GM23338 (cell line): ENCODE results near the gene JTB. TPM values are rescaled to one million over a fixed set of nuclear protein-coding genes. Genes with fewer than 3 reads are reported as not detected.

ENCODE experiments used
- ATAC-seq: fragments of 200-7000 bp; cut with Tn5 transposase; 3 replicates; pipeline ENCODE4 v1.9.1; 2020
- DNase-seq: peaks from one replicate; pipeline ENCODE4 v3.0.0-alpha.2; 2015; ENCODE audit warnings: low spot score
- H2AFZ ChIP-seq: fragments of 200-600 bp; sonication (generic); 2 replicates; pipeline ENCODE4 v1.8.0; 2016; ENCODE audit warnings: antibody characterized with exemption, mild to moderate bottlenecking, moderate library complexity
- H3F3A ChIP-seq: fragments of 200-600 bp; sonication (generic); replicated peaks from 2 replicates; pipeline ENCODE4 v1.8.0; 2017; ENCODE audit warnings: antibody characterized with exemption, mixed run types, low read depth
- H3K27ac ChIP-seq: fragments of 200-600 bp; sonication (generic); 2 replicates; pipeline ENCODE4 v1.6.1; 2016; ENCODE audit warnings: low read depth
- H3K27me3 ChIP-seq: fragments of 200-600 bp; sonication (generic); 2 replicates; pipeline ENCODE4 v1.8.0; 2016; ENCODE audit warnings: mild to moderate bottlenecking, mixed run types, moderate library complexity; ENCODE audit not compliant: insufficient read depth
- H3K36me3 ChIP-seq: fragments of 200-600 bp; sonication (generic); 2 replicates; pipeline ENCODE4 v1.8.0; 2016; ENCODE audit warnings: mild to moderate bottlenecking; ENCODE audit not compliant: insufficient read depth
- H3K4me1 ChIP-seq: fragments of 200-600 bp; sonication (generic); 2 replicates; pipeline ENCODE4 v1.8.0; 2016; ENCODE audit warnings: mild to moderate bottlenecking, moderate library complexity; ENCODE audit not compliant: insufficient read depth
- H3K4me2 ChIP-seq: fragments of 200-600 bp; sonication (generic); 2 replicates; pipeline ENCODE4 v1.7.1; 2017; ENCODE audit warnings: mixed run types
- H3K4me3 ChIP-seq: fragments of 200-600 bp; sonication (generic); 2 replicates; pipeline ENCODE4 v1.6.1; 2016; ENCODE audit warnings: mixed run types
- H3K79me2 ChIP-seq: fragments of 200-600 bp; sonication (generic); replicated peaks from 2 replicates; pipeline ENCODE4 v1.8.0; 2017; ENCODE audit warnings: mild to moderate bottlenecking; ENCODE audit not compliant: insufficient read depth
- H3K9me2 ChIP-seq: fragments of 200-600 bp; sonication (generic); 2 replicates; pipeline ENCODE4 v1.8.0; 2017; ENCODE audit not compliant: insufficient read depth
- H4K20me1 ChIP-seq: fragments of 200-600 bp; sonication (generic); replicated peaks from 2 replicates; pipeline ENCODE4 v1.8.0; 2017; ENCODE audit warnings: mild to moderate bottlenecking; ENCODE audit not compliant: insufficient read depth
- H3K27ac Mint-ChIP-seq: 2 replicates; pipeline ENCODE4 v1.8.0; 2020; ENCODE audit warnings: inconsistent platforms, mild to moderate bottlenecking, moderate library complexity, mixed read lengths
- H3K27me3 Mint-ChIP-seq: 3 replicates; pipeline ENCODE4 v1.8.0; 2022; ENCODE audit warnings: low read depth, mild to moderate bottlenecking, moderate library complexity, mixed read lengths, inconsistent platforms; ENCODE audit not compliant: insufficient read depth, poor library complexity
- H3K36me3 Mint-ChIP-seq: 3 replicates; pipeline ENCODE4 v1.8.0; 2021; ENCODE audit warnings: low read depth, mild to moderate bottlenecking, inconsistent platforms, moderate library complexity, mixed read lengths
- H3K4me1 Mint-ChIP-seq: 3 replicates; pipeline ENCODE4 v1.8.0; 2020; ENCODE audit warnings: mild to moderate bottlenecking, inconsistent platforms, mixed read lengths
- H3K4me3 Mint-ChIP-seq: 3 replicates; pipeline ENCODE4 v1.8.0; 2021; ENCODE audit warnings: moderate library complexity, mild to moderate bottlenecking, inconsistent platforms, mixed read lengths
- H3K9me3 Mint-ChIP-seq: 3 replicates; pipeline ENCODE4 v1.8.0; 2020; ENCODE audit warnings: moderate library complexity, mild to moderate bottlenecking, inconsistent platforms, mixed read lengths
- CREB1 ChIP-seq: fragments of 250-450 bp; sonication (Bioruptor Pico); IDR thresholded peaks from 2 replicates; pipeline ENCODE4 v1.5.0; 2020; ENCODE audit warnings: low read depth, mild to moderate bottlenecking, moderate library complexity
- ETS1 ChIP-seq: IDR thresholded peaks from 2 replicates; pipeline ENCODE4 v1.6.1; 2016; ENCODE audit warnings: antibody characterized with exemption
- EZH2 ChIP-seq: fragments of 200-600 bp; sonication (generic); IDR thresholded peaks from one replicate; pipeline ENCODE4 v1.8.0; 2017; ENCODE audit warnings: antibody characterized with exemption, mild to moderate bottlenecking, low read depth; ENCODE audit not compliant: unreplicated experiment
- EZH2phosphoT487 ChIP-seq: fragments of 200-600 bp; sonication (generic); IDR thresholded peaks from one replicate; pipeline ENCODE4 v1.8.1; 2018; ENCODE audit warnings: antibody characterized with exemption; ENCODE audit not compliant: unreplicated experiment
- JUNB ChIP-seq: IDR thresholded peaks from one replicate; pipeline ENCODE4 v1.6.1; 2016; ENCODE audit warnings: antibody characterized with exemption; ENCODE audit not compliant: unreplicated experiment
- NANOG ChIP-seq: IDR thresholded peaks from 2 replicates; pipeline ENCODE4 v1.6.1; 2016; ENCODE audit warnings: antibody characterized with exemption, borderline replicate concordance
- POLR2AphosphoS5 ChIP-seq: IDR thresholded peaks from 2 replicates; pipeline ENCODE4 v1.6.1; 2016; ENCODE audit warnings: antibody characterized with exemption, low read depth
- REST ChIP-seq: IDR thresholded peaks from one replicate; pipeline ENCODE4 v1.6.1; 2018; ENCODE audit warnings: antibody characterized with exemption; ENCODE audit not compliant: unreplicated experiment
- STAT1 ChIP-seq: IDR thresholded peaks from one replicate; pipeline ENCODE4 v1.6.1; 2016; ENCODE audit warnings: antibody characterized with exemption; ENCODE audit not compliant: unreplicated experiment
- ZNF114 ChIP-seq: fragments of 250-450 bp; sonication (Bioruptor Pico); IDR thresholded peaks from 2 replicates; pipeline ENCODE4 v1.5.0; 2020; ENCODE audit warnings: mild to moderate bottlenecking, moderate library complexity
- ZNF331 ChIP-seq: fragments of 250-450 bp; sonication (Bioruptor Pico); IDR thresholded peaks from 2 replicates; pipeline ENCODE4 v1.5.0; 2020; ENCODE audit warnings: low read depth, mild to moderate bottlenecking, moderate library complexity
- ZNF462 ChIP-seq: fragments of 250-450 bp; sonication (Bioruptor Pico); IDR thresholded peaks from 2 replicates; pipeline ENCODE4 v1.5.0; 2020; ENCODE audit warnings: mild to moderate bottlenecking, moderate library complexity
- polyA plus RNA-seq: library from polyadenylated mRNA; unstranded; fragments of >200 nt; fragmentation: Nextera tagmentation; extraction: Ambion mirVana; gene quantifications from 2 replicates; pipeline ENCODE4 v1.2.1, GENCODE V29; 2016
- total RNA-seq: library from RNA; depleted of rRNA; stranded (reverse); fragments of >200 nt; shearing (Covaris generic); gene quantifications from 2 replicates; pipeline ENCODE4 v1.2.3, GENCODE V29; 2014

Gene JTB
- total and polyA plus RNA-seq, 2 experiments from 2014 or later = 140 to 208 TPM

- no peaks in the 10 kb centered on the region for H3K9me3 Mint-ChIP-seq
Observed at GRCh38 chr1:153951801-153952200, 25.7 kb downstream of the JTB start.

GRCh38 chr1:153951183-153951582, 26.3 kb downstream of the JTB start:
- DNase-seq = no peak
- Histone ChIP-seq H3K9me2 (no peaks in the 10 kb centered on the region), H3K27ac (no peak overlapping the region), H3K79me2 (peaks cover 33% of the 10 kb centered on the region), H3K27me3 (no peaks in the 10 kb centered on the region), H4K20me1 (peaks cover 29% of the 10 kb centered on the region), H3F3A (peaks cover 5% of the 10 kb centered on the region; the same call in 1 of the 2 replicates), H2AFZ (no peak overlapping the region), H3K4me1 (peaks cover 5% of the 10 kb centered on the region; the same call in 1 of the 2 replicates), H3K4me2 (no peak overlapping the region), H3K36me3 (peaks cover 14% of the 10 kb centered on the region; the same call in 1 of the 2 replicates), H3K4me3 (no peak overlapping the region)
- Mint-ChIP-seq H3K9me3 (no peaks in the 10 kb centered on the region), H3K4me1 (peaks cover 11% of the 10 kb centered on the region), H3K27ac (no peak overlapping the region), H3K27me3 (peaks cover 14% of the 10 kb centered on the region), H3K36me3 (peaks cover 50% of the 10 kb centered on the region), H3K4me3 (no peak overlapping the region)
- ATAC-seq = no peak
- TF ChIP-seq ZNF114 = no peak
- TF ChIP-seq JUNB = no peak
- no peak for TF ChIP-seq ZNF462
- TF ChIP-seq EZH2 = no peak
- TF ChIP-seq ZNF331 = no peak
- no peak for TF ChIP-seq REST
- no peak for TF ChIP-seq ETS1
- no peak for TF ChIP-seq NANOG
- TF ChIP-seq STAT1 = no peak
- no peak for TF ChIP-seq EZH2phosphoT487
- no peak for TF ChIP-seq POLR2AphosphoS5
- TF ChIP-seq CREB1 = no peak

More at GRCh38 chr1:153951801-153952200, 25.7 kb downstream of the JTB start:
- Histone ChIP-seq H3K36me3 (peaks cover 14% of the 10 kb centered on the region; the same call in 1 of the 2 replicates), H3K4me3 (no peak overlapping the region), H4K20me1 (peaks cover 29% of the 10 kb centered on the region), H3K4me1 (peaks cover 7% of the 10 kb centered on the region), H3K27ac (no peak overlapping the region), H3K79me2 (peaks cover 39% of the 10 kb centered on the region), H3F3A (peaks cover 3% of the 10 kb centered on the region; the same call in 1 of the 2 replicates), H3K4me2 (no peak overlapping the region), H3K27me3 (no peaks in the 10 kb centered on the region), H3K9me2 (no peaks in the 10 kb centered on the region), H2AFZ (no peak overlapping the region)
- Mint-ChIP-seq H3K4me3 (no peak overlapping the region), H3K27me3 (peaks cover 14% of the 10 kb centered on the region), H3K4me1 (peaks cover 16% of the 10 kb centered on the region), H3K27ac (no peak overlapping the region), H3K36me3 (peaks cover 50% of the 10 kb centered on the region)
- ATAC-seq = no peak
- no peak for DNase-seq
- no peak for TF ChIP-seq NANOG
